OCI-LY7 (cell line): ENCODE measurements around the gene HSD17B1. TPM values are rescaled to one million over a fixed set of nuclear protein-coding genes. Genes with fewer than 3 reads are reported as not detected.

Experiments used
- BruUV-seq: library from RNA; stranded (reverse); fragments of 400-500 nt; replicated peaks from 2 replicates; lab custom pipeline; 2021; lab: Mats Ljungman, UMichigan
- CTCF ChIA-PET: fragments of 300-600 bp; sonication (Branson Sonifier 250); formaldehyde crosslinking; loops from one replicate; lab custom pipeline; 2022; ENCODE audit warnings: antibody characterized with exemption; ENCODE audit not compliant: unreplicated experiment; lab: Charles Lee
- POLR2A ChIA-PET: fragments of 300-600 bp; sonication (Branson Sonifier 250); formaldehyde crosslinking; loops from one replicate; lab custom pipeline; 2022; ENCODE audit warnings: antibody characterized with exemption; lab: Charles Lee
- DNase-seq: peaks from one replicate; pipeline ENCODE4 v3.0.0-alpha.2; 2015; ENCODE audit warnings: low spot score
- H2AFZ ChIP-seq: fragments of 200-600 bp; sonication (generic), shearing (Covaris generic); 2 replicates; pipeline ENCODE4 v1.6.1; 2014; ENCODE audit warnings: mild to moderate bottlenecking, antibody characterized with exemption, low read length, moderate library complexity
- H3K27ac ChIP-seq: fragments of 200-600 bp; sonication (generic); 2 replicates; pipeline ENCODE4 v1.5.1; 2014; ENCODE audit warnings: mixed run types, low read depth, mild to moderate bottlenecking, moderate library complexity, low read length, inconsistent platforms; ENCODE audit not compliant: poor library complexity, severe bottlenecking
- H3K36me3 ChIP-seq: fragments of 200-600 bp; sonication (generic); 2 replicates; pipeline ENCODE4 v1.6.1; 2014; ENCODE audit warnings: mild to moderate bottlenecking, antibody characterized with exemption, low read length, moderate library complexity, mixed read lengths; ENCODE audit not compliant: insufficient read depth
- H3K4me1 ChIP-seq: fragments of 200-600 bp; sonication (generic); 2 replicates; pipeline ENCODE4 v1.5.1; 2014; ENCODE audit warnings: mild to moderate bottlenecking, low read length; ENCODE audit not compliant: insufficient read depth, poor library complexity, severe bottlenecking
- H3K4me2 ChIP-seq: fragments of 200-600 bp; sonication (generic); 2 replicates; pipeline ENCODE4 v1.6.1; 2014; ENCODE audit warnings: mild to moderate bottlenecking, low read length
- H3K4me3 ChIP-seq: fragments of 200-600 bp; sonication (generic); 2 replicates; pipeline ENCODE4 v1.5.1; 2014; ENCODE audit warnings: mild to moderate bottlenecking, low read depth, low read length; ENCODE audit not compliant: poor library complexity, severe bottlenecking
- H3K79me2 ChIP-seq: fragments of 200-600 bp; sonication (generic); 2 replicates; pipeline ENCODE4 v1.6.1; 2016; ENCODE audit warnings: low read depth, mild to moderate bottlenecking, low read length, moderate library complexity, mixed read lengths; ENCODE audit not compliant: insufficient read depth
- H3K9me2 ChIP-seq: fragments of 200-600 bp; sonication (generic); 2 replicates; pipeline ENCODE4 v1.6.1; 2016; ENCODE audit warnings: mild to moderate bottlenecking, low read length, mixed read lengths; ENCODE audit not compliant: insufficient read depth
- H3K9me3 ChIP-seq: fragments of 200-600 bp; sonication (generic); 2 replicates; pipeline ENCODE4 v1.6.1; 2014; ENCODE audit warnings: mild to moderate bottlenecking, mixed run types, low read length, mixed read lengths
- H4K20me1 ChIP-seq: fragments of 200-600 bp; sonication (generic); 2 replicates; pipeline ENCODE4 v1.6.1; 2014; ENCODE audit warnings: mild to moderate bottlenecking, antibody characterized with exemption, low read length, moderate library complexity, mixed read lengths; ENCODE audit not compliant: insufficient read depth
- EZH2phosphoT487 ChIP-seq: fragments of 200-600 bp; sonication (generic); IDR thresholded peaks from 2 replicates; pipeline ENCODE4 v1.6.1; 2018; ENCODE audit warnings: low read depth, borderline replicate concordance, mild to moderate bottlenecking, mixed run types, antibody characterized with exemption, low read length, moderate library complexity, mixed read lengths
- intact Hi-C: fragments of 100-400 bp; cut with micrococcal nuclease; formaldehyde crosslinking; loops from one replicate; pipeline ENCODE4 v1.10.0; 2022; ENCODE audit not compliant: unreplicated experiment
- total RNA-seq, 2 experiments: library from RNA; depleted of rRNA in 1 of 2; stranded (reverse); fragments of >200 nt in 1 of 2; shearing (Covaris generic) in 1 of 2; gene quantifications; 2 replicates each; pipeline ENCODE4 v1.2.3, GENCODE V29; 2014 to 2022
- TF ChIP-seq, protein P1 (sequence below): fragments of 200-600 bp; sonication (generic); conservative IDR thresholded peaks from 2 replicates; pipeline ENCODE4 v1.5.1; 2014; ENCODE audit warnings: mild to moderate bottlenecking, antibody characterized with exemption, low read length, moderate library complexity, mixed read lengths

The HSD17B1 gene
- total RNA-seq, 2 experiments from 2014 or later = 2.2 to 2.5 TPM

DNA sequence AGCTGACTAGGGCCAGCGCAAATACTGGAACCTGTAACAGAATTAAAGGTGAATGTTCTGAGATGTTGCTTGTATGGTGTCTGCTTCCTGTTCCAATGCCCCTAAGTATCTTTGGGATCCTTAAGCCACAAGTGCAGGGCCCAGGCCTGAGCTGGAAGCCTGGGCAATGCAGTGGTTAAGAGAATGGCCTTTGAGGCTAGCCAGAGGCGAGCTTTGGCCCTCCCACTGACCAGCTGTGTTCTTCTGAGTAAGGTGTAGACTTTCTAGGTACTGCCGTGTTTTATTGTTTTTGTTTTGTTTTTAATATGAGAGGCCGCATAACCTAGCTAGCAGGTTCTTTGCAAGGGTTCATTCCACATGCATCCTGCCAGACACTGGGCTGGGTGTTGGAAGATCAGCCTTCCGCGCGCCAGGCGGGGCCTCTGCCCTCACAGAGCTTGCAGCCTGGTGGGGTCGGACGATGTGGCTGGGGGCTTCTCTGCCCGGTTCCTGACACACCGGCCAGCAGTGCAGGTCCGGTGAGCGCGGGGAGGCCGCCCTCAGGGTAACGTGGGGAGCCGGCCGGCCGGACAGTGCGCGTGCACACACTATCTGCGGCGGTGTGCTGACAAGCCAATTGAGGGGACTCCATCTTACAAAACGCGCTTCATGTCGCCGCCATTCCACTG is 13.6 kb downstream of the HSD17B1 start:
- Histone ChIP-seq H3K36me3 (peaks cover 76% of the 10 kb centered on the region), H3K4me3 (peak overlapping the region; percentile 77), H3K79me2 (peaks cover 40% of the 10 kb centered on the region), H2AFZ (peak overlapping the region; percentile 30; the same call in 1 of the 2 replicates), H3K9me2 (no peaks in the 10 kb centered on the region), H3K9me3 (no peaks in the 10 kb centered on the region), H3K27ac (peak overlapping the region; percentile 69), H4K20me1 (no peaks in the 10 kb centered on the region), H3K4me2 (peak overlapping the region; percentile 90), H3K4me1 (peaks cover 34% of the 10 kb centered on the region)
- intact Hi-C loops = no loop called here
- POLR2A ChIA-PET = no interaction called here
- BruUV-seq = no TSS peak
- no peak for DNase-seq
- CTCF ChIA-PET = interaction anchor here (1.8 kb wide), 1 partner anchor 11 kb away, joined by 8 read pairs; the partner anchor contains the start of gene PSMC3IP
- no peak for TF ChIP-seq EZH2phosphoT487
- TF ChIP-seq, protein P1, sequence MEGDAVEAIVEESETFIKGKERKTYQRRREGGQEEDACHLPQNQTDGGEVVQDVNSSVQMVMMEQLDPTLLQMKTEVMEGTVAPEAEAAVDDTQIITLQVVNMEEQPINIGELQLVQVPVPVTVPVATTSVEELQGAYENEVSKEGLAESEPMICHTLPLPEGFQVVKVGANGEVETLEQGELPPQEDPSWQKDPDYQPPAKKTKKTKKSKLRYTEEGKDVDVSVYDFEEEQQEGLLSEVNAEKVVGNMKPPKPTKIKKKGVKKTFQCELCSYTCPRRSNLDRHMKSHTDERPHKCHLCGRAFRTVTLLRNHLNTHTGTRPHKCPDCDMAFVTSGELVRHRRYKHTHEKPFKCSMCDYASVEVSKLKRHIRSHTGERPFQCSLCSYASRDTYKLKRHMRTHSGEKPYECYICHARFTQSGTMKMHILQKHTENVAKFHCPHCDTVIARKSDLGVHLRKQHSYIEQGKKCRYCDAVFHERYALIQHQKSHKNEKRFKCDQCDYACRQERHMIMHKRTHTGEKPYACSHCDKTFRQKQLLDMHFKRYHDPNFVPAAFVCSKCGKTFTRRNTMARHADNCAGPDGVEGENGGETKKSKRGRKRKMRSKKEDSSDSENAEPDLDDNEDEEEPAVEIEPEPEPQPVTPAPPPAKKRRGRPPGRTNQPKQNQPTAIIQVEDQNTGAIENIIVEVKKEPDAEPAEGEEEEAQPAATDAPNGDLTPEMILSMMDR = no peak

DNA sequence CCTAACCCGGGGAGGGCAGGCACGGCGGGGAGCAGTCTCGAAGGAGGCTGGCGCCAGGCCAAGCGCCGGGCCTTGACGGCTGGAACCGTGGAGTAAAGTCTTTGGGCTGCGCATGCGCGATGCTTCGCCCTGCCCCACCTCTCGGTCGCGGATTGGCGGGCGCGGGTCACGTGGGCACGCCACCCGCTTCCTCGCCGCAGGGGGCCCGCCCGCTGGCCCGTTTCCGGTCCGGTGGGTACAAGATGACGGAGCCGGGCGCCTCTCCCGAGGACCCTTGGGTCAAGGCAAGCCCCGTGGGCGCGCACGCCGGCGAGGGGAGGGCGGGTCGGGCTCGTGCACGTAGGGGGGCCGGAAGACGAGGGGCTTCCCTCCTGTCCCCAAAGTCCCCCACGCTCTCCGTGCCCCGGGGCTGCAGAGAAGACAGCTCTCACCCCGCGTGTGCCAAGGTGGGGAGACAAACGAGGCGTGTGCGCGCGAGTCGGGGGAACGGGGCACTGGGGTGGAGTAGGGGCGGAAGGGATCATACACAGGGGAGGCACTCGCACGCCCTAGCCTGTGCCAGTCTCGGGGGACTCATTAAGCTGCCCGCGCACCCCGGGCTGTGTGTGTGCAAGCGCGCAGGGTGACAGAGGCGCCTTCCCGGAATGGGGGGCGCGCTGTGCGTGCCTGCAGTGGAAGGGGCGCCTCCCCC is 14.3 kb downstream of the HSD17B1 start, which contains the start of gene MLX:
MLX (plus strand) TSS at position 218 of the 691 bp plus-strand sequence; CDS start at position 243, 25 bp downstream.
- Histone ChIP-seq H3K4me1 (peaks cover 31% of the 10 kb centered on the region), H3K4me2 (peak within 1 kb of the TSS; percentile 90), H3K4me3 (peak within 1 kb of the TSS; percentile 77), H3K9me2 (no peaks in the 10 kb centered on the region), H3K9me3 (no peaks in the 10 kb centered on the region), H3K79me2 (peaks cover 35% of the 10 kb centered on the region), H3K27ac (peak within 1 kb of the TSS; percentile 69), H3K36me3 (peaks cover 82% of the 10 kb centered on the region), H2AFZ (peak within 1 kb of the TSS; percentile 30; the same call in 1 of the 2 replicates), H4K20me1 (no peaks in the 10 kb centered on the region)
- peak; percentile 95 for DNase-seq
- BruUV-seq = no TSS peak
- intact Hi-C loops = no loop called here
- CTCF ChIA-PET = interaction anchor here (1.8 kb wide), 1 partner anchor 11 kb away, joined by 8 read pairs; the partner anchor contains the start of gene PSMC3IP
- TF ChIP-seq, protein P1 = no peak
- no peak for TF ChIP-seq EZH2phosphoT487
- POLR2A ChIA-PET = interaction anchor here (1.1 kb wide), 1 partner anchor 14 kb away, joined by 3 read pairs; no protein-coding TSS in a partner anchor
